Renal cortex interstitium (tissue), 11 donors: Measurements from ENCODE around the gene SLC6A15. TPM values are rescaled to one million over a fixed set of nuclear protein-coding genes. Genes with fewer than 3 reads are reported as not detected.
A peak's percentile ranks its signal among the peaks of the same experiment; 100 is the strongest.

Source experiments
- DNase-seq, 11 donors: peaks; one replicate each; pipeline ENCODE4 v3.0.0-alpha.2; 2013; ENCODE audit warnings: low read depth in 9 of 11, low spot score in 4 of 11; ENCODE audit errors: extremely low read depth in 1 of 11
- polyA plus RNA-seq, 3 donors: library from polyadenylated mRNA; unstranded; fragments of 120-200 nt; gene quantifications; one replicate each; pipeline ENCODE4 v1.2.1, GENCODE V29; 2013; ENCODE audit not compliant: insufficient read length in 3 of 3

Gene SLC6A15
- polyA plus RNA-seq, 3 donors = 0.53 to 0.80 (median 0.76) TPM

- no peak for DNase-seq
These were observed 22.8 kb downstream of the SLC6A15 start for GRCh38 chr12:84889818-84890217.

- no peak for DNase-seq
These were observed 23.7 kb downstream of the SLC6A15 start for GRCh38 chr12:84888861-84889260.

DNA sequence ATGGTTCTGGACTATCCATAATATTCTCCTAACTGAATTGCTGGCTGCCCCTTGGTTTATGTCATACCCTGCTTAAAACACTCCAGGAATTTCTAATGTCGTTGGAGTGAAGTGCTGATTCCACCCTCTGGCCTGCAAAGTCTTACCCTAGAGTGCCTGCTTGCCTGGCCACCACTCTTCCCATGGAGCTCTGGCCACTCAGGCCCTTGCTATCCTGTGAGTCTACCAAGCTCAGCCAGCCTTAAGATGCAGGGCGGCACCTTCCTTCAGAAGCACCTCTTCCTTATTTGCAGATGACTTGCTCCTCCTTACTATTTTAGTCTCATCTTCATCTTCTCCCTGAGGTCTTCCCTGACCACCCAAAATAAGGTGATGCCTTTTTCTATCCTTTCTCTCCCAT, 35.3 kb downstream of the SLC6A15 start:
- no peak for DNase-seq

GRCh38 chr12:84875241-84875640, 37.4 kb downstream of the SLC6A15 start:
- DNase-seq = no peak

GRCh38 chr12:84874825-84875139, 37.8 kb downstream of the SLC6A15 start:
- DNase-seq = no peak

GRCh38 chr12:84874125-84874824, 38.3 kb downstream of the SLC6A15 start:
- peak; percentile 4 to 53 (median 23) for DNase-seq

GRCh38 chr12:84862186-84862585, 50.4 kb downstream of the SLC6A15 start:
- peak in 2 of 11 donors; percentile 2 to 9 for DNase-seq

GRCh38 chr12:84860718-84861117, 51.9 kb downstream of the SLC6A15 start:
- no peak for DNase-seq

DNA sequence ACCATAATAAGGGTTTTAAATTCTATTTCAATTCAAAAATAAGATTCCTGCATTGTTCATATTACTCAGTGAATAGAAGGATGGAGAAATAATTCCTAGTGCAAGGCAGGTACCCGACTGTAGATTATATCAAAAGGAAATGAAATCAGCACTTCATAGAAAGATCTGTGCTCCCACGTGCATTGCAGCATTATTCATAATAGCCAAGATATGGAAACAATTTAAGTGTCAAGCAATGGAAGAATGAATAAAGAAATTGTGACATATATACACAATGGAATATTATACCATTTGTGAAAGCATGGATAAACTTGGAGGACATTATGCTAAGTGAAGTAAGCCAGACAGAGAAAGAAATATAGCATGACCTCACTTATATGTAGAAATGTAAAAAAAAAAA, 53.8 kb downstream of the SLC6A15 start:
- DNase-seq = no peak

DNA sequence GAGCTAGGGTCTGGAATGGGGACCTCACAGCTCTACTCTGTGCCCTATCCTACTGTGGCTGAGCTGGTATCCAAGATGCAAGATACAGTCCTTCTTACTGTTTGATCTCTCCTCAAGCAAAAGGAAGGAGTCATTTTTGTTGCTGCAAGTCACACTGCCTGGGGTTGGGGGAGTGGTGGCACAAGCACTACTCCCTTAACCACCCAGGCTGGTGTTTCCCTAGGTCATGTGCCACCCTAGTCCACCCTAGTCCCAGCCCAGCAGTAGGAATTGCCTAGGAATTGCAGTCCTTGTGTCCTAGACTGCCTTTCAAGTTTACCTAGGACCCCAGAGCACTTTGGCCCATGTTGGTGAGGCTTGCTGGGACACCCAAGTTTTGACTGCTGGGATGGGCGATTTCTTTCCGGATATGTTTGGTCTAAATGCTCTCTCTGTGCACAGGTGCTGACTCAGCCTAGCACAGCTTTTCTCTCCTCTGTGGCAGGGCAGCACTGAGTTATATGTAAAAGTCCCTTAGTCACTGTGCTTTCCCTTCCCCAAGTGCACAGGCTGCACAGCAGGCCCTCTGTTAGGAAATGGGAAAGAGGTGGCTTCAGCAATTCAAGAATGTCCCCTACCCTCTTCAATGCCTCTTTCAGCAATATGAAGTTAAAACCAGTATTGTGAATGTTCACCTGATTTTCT, 54.9 kb downstream of the SLC6A15 start:
- DNase-seq = no peak

DNA sequence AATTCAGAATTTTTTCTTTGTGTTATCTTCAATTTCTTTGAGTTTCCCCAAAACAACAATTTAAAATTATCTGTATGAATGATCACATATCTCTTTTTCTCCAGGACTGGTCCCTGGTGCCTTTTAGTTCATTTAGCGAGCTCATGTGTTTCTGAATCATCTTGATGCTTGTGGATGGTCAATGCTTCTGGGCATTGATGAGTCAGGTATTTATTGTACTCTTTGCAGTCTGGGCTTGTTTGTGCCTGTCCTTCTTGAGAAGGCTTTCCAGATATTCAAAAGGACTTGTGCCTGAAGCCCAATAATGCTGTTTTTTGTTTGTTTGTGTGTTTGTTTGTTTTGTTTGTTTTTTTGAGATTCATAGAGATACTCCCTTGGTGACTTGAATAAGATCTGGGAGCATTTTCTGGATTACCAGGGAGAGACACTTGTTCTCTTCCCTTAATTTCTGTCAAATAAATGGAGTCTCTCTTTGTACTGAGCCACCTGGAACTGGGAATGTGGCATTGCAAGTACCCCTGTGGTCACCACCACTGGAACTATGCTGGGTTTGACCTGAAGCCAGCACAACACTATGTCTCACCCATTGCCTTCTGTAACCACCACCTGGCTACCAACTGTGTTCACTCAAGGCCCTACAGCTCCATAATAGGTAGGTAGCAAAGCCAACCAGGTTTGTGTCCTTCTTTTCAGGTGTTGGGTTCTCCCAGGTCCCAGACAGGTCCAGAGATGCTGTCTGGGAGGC, 56.3 kb downstream of the SLC6A15 start:
- no peak for DNase-seq

DNA sequence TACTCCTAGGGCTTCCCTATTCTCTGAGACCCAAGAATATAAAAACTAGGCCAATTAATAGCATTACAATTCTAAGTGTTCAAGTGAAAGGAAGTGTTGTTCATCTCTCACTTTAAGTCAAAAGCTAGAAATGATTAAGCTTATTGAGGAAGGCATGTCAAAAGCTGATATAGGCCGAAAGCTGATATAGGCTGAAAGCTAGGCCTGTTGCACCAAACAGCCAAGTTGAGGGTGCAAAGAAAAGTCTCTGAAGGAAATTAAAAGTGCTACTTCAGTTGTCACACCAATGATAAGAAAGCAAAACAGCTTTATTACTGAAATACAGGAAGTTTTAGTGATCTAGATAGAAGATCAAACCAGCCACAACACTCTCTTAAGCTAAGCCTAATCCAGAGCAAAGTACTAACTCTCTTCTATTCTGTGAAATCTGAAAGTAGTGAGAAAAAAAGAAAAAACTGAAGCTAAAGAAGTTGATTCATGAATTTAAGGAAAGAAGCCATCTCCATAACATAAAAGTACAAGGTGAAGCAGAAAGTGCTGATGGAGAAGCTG, 68.9 kb downstream of the SLC6A15 start:
- no peak for DNase-seq

GRCh38 chr12:84842406-84843013, 70.1 kb downstream of the SLC6A15 start:
- DNase-seq = peak in 9 of 11 donors; percentile 5 to 37 (median 20)

DNA sequence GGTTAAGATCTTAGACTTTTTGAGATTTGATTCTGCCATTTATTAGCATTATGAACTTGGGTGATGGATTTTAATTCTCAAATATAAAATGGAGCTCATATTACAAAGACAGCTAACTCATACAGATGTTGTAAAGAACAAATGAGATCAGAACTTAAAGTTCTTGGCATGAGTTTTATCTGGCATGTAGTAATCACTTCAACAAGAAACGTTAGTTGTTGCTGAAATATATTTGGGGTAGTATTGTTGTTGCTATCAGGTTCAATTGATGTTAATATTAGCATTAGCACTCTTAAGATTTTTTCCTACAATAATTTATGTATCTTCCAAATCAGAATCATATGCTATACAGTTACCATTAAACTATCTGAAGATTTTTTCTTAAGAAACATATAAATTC, 71.0 kb downstream of the SLC6A15 start:
- no peak for DNase-seq

- no peak for DNase-seq
These were observed 72.2 kb downstream of the SLC6A15 start for GRCh38 chr12:84840356-84840755.

- DNase-seq = no peak
These were observed 85.7 kb downstream of the SLC6A15 start for GRCh38 chr12:84826925-84827324.

DNA sequence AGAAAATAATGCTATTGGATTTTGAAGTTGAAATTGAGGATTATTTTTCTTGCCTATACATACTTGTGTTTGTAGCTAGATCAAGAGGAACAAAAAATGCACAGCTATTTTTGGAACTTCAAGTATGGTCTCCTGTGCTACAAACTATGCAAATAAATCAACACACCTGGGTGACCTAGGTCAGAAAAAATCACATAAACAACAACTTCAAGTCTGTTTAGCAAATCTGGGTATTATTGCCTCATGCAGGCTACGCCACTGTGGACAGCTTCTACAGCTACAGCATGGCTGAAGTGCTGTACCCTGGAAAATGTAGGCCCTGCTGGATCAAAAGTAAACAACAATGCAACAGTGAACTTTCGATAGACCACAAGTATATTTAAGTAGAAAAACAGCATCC, 87.5 kb downstream of the SLC6A15 start:
- no peak for DNase-seq

- DNase-seq = no peak
These were observed 90.1 kb downstream of the SLC6A15 start for GRCh38 chr12:84822525-84822924.

GRCh38 chr12:84816916-84817695, 95.5 kb downstream of the SLC6A15 start:
- DNase-seq = no peak
